Iris pigment epithelial cell (primary cell): ENCODE results near the gene FAM120A.

ENCODE experiments used
- DNase-seq: peaks from one replicate; pipeline ENCODE4 v3.0.0-alpha.2; 2011; ENCODE audit warnings: low read depth

The FAM120A gene

GRCh38 chr9:93557366-93558137 is 106.1 kb downstream of the FAM120A start:
- no peak for DNase-seq

- DNase-seq = no peak
Measured at GRCh38 chr9:93558503-93558902, 107.0 kb downstream of the FAM120A start.

GRCh38 chr9:93560991-93561390 is 109.5 kb downstream of the FAM120A start:
- no peak for DNase-seq

GRCh38 chr9:93562157-93562556 is 110.7 kb downstream of the FAM120A start:
- no peak for DNase-seq

- no peak for DNase-seq
Measured at GRCh38 chr9:93565089-93565488, 113.6 kb downstream of the FAM120A start.

- DNase-seq = peak; percentile 96
Measured at GRCh38 chr9:93566408-93567270, 115.2 kb downstream of the FAM120A start.

GRCh38 chr9:93567271-93567959 is 115.9 kb downstream of the FAM120A start:
- DNase-seq = no peak

GRCh38 chr9:93568169-93568568 is 116.7 kb downstream of the FAM120A start:
- DNase-seq = no peak

- DNase-seq = no peak
Measured at GRCh38 chr9:93569621-93570174, 118.2 kb downstream of the FAM120A start.

GRCh38 chr9:93572221-93572620 is 120.7 kb downstream of the FAM120A start:
- no peak for DNase-seq

GRCh38 chr9:93572636-93573515 is 121.4 kb downstream of the FAM120A start:
- no peak for DNase-seq

- DNase-seq = no peak
Measured at GRCh38 chr9:93573516-93573828, 122.0 kb downstream of the FAM120A start.

GRCh38 chr9:93574091-93574899 is 122.8 kb downstream of the FAM120A start:
- no peak for DNase-seq

GRCh38 chr9:93574900-93575795 is 123.7 kb downstream of the FAM120A start:
- no peak for DNase-seq

GRCh38 chr9:93575796-93576257 is 124.3 kb downstream of the FAM120A start:
- DNase-seq = no peak

GRCh38 chr9:93576258-93577077 is 125.0 kb downstream of the FAM120A start, which contains the start of gene PHF2:
PHF2 (plus strand) TSS chr9:93576584; CDS start chr9:93576774, 190 bp downstream.
- DNase-seq = no peak

GRCh38 chr9:93577078-93577974 is 125.8 kb downstream of the FAM120A start:
- no peak for DNase-seq
